Esophagus squamous epithelium (tissue), 5 donors: ENCODE data around the gene NHLH2. TPM values are rescaled to one million over a fixed set of nuclear protein-coding genes. Genes with fewer than 3 reads are reported as not detected.

Experiments used
- DNase-seq: peaks from one replicate; lab custom pipeline; 2025; lab: John Stamatoyannopoulos, UW
- H3K27ac ChIP-seq, 4 donors: fragments of 200-600 bp; sonication (generic); one replicate each; pipeline ENCODE4 v1.5.1; 2016 to 2019; ENCODE audit warnings: mild to moderate bottlenecking in 1 of 4
- H3K27me3 ChIP-seq, 4 donors: fragments of 200-600 bp; sonication (generic); 1 replicate in 3 of 4; 2 replicates in 1 of 4; pipeline versions ENCODE4 v1.5.1 to v1.6.0; 2017 to 2021; ENCODE audit warnings: antibody characterized with exemption in 1 of 4
- H3K36me3 ChIP-seq, 3 donors: fragments of 200-600 bp; sonication (generic); one replicate each; pipeline ENCODE4 v1.5.1; 2016 to 2019
- H3K4me1 ChIP-seq, 3 donors: fragments of 200-600 bp; sonication (generic); one replicate each; pipeline ENCODE4 v1.5.1; 2017 to 2019
- H3K4me3 ChIP-seq, 4 donors: fragments of 200-600 bp; sonication (generic); 1 replicate in 3 of 4; 2 replicates in 1 of 4; pipeline ENCODE4 v1.5.1; 2016 to 2019; ENCODE audit warnings: mild to moderate bottlenecking in 2 of 4, moderate library complexity in 1 of 4
- H3K9me3 ChIP-seq, 3 donors: fragments of 200-600 bp; sonication (generic); one replicate each; pipeline ENCODE4 v1.5.1; 2016 to 2019
- CTCF ChIP-seq, 6 experiments: fragments of 450-650 bp in 4 of 6; fragments of 200-600 bp in 2 of 6; sonication (generic) in 2 of 6; IDR thresholded peaks; one replicate each; pipeline ENCODE4 v1.5.1; 2016 to 2019; ENCODE audit warnings: antibody characterized with exemption in 6 of 6, mild to moderate bottlenecking in 4 of 6, moderate library complexity in 4 of 6
- POLR2A ChIP-seq, 4 donors: fragments of 450-650 bp; IDR thresholded peaks; one replicate each; pipeline ENCODE4 v1.6.1; 2017; ENCODE audit warnings: antibody characterized with exemption in 4 of 4, mild to moderate bottlenecking in 4 of 4, moderate library complexity in 3 of 4
- WGBS, 2 donors: methylation state at CpG; one replicate each; pipeline ENCODE4 v1.1.5; 2018; 5-methylcytosine and 5-hydroxymethylcytosine counted together
- intact Hi-C: fragments of 100-400 bp; cut with DNase I; formaldehyde crosslinking; loops from one replicate; pipeline ENCODE4 v1.15.0; 2022
- total RNA-seq, 4 donors: library from RNA; depleted of rRNA; stranded (reverse); fragments of >200 nt; gene quantifications; one replicate each; pipeline ENCODE4 v1.1.0, GENCODE V29; 2016
- donor health status: DM: yes; HTN: yes; CAD: no.

NHLH2 gene
- total RNA-seq, 4 donors from 2014 or later: 1.6 to 2.7 (median 2.5) TPM

GRCh38 chr1:115793162-115793561, 47.8 kb downstream of the NHLH2 start:
- Histone ChIP-seq H3K27me3 (peaks cover 0 to 26% (median 0%) of the 10 kb centered on the region in 4 donors), H3K27ac (peak overlapping the region in 1 of 4 donors; percentile 30), H3K4me3 (peak overlapping the region in 1 of 4 donors; percentile 6), H3K9me3 (no peaks in the 10 kb centered on the region), H3K4me1 (peaks cover 0 to 23% (median 8%) of the 10 kb centered on the region in 3 donors), H3K36me3 (no peaks in the 10 kb centered on the region)
- no peak for DNase-seq
- intact Hi-C loops: no loop called here
- no peak for TF ChIP-seq CTCF (IDR thresholded peaks at IDR 0.05)
- TF ChIP-seq POLR2A (IDR thresholded peaks at IDR 0.05): no peak
- 23 to 29% methylated on average over 8 to 9 of the region's 9 CpGs for WGBS, 2 donors

GRCh38 chr1:115791816-115792215, 49.1 kb downstream of the NHLH2 start:
- TF ChIP-seq POLR2A (IDR thresholded peaks at IDR 0.05): no peak
- no peak for TF ChIP-seq CTCF (IDR thresholded peaks at IDR 0.05)
- intact Hi-C loops: no loop called here
- 77 to 92% methylated on average over 3 of the region's 3 CpGs for WGBS, 2 donors

GRCh38 chr1:115790846-115791245, 50.1 kb downstream of the NHLH2 start:
- intact Hi-C loops: no loop called here
- Histone ChIP-seq H3K4me1 (peaks cover 0 to 23% (median 8%) of the 10 kb centered on the region in 3 donors), H3K9me3 (no peaks in the 10 kb centered on the region), H3K4me3 (no peak overlapping the region), H3K27ac (no peak overlapping the region), H3K27me3 (peaks cover 0 to 22% (median 0%) of the 10 kb centered on the region in 4 donors), H3K36me3 (no peaks in the 10 kb centered on the region)
- WGBS, 2 donors: 83 to 86% methylated on average over 6 of the region's 6 CpGs
- TF ChIP-seq POLR2A (IDR thresholded peaks at IDR 0.05): no peak
- no peak for TF ChIP-seq CTCF (IDR thresholded peaks at IDR 0.05)
- DNase-seq: no peak

More at GRCh38 chr1:115791816-115792215, 49.1 kb downstream of the NHLH2 start:
- Histone ChIP-seq H3K27me3 (peaks cover 0 to 26% (median 0%) of the 10 kb centered on the region in 4 donors), H3K9me3 (no peaks in the 10 kb centered on the region), H3K4me3 (no peak overlapping the region), H3K36me3 (no peaks in the 10 kb centered on the region), H3K27ac (no peak overlapping the region), H3K4me1 (peaks cover 0 to 23% (median 8%) of the 10 kb centered on the region in 3 donors)
- no peak for DNase-seq

- WGBS, 2 donors: 71 to 84% methylated on average over 3 of the region's 3 CpGs
- no peaks in the 10 kb centered on the region for H3K36me3 ChIP-seq
- TF ChIP-seq CTCF (IDR thresholded peaks at IDR 0.05) (no peak), POLR2A (IDR thresholded peaks at IDR 0.05) (no peak)
- H3K4me1 ChIP-seq: peaks cover 0 to 23% (median 8%) of the 10 kb centered on the region in 3 donors
- no peak for DNase-seq
- peaks cover 0 to 21% (median 0%) of the 10 kb centered on the region in 4 donors for H3K27me3 ChIP-seq
- no peak overlapping the region for H3K4me3 ChIP-seq
- intact Hi-C loops: no loop called here
- H3K27ac ChIP-seq: no peak overlapping the region
- H3K9me3 ChIP-seq: no peaks in the 10 kb centered on the region
Measured at GRCh38 chr1:115790356-115790755, 50.6 kb downstream of the NHLH2 start.

Other genes starting within 250 kb of the NHLH2 start
- 10 to 100 TPM; 14.3 to 20.4 (median 17.3) TPM for gene VANGL1, start 199.2 kb downstream of the NHLH2 start, total RNA-seq
- 10 to 100 TPM in 1 of 4 donors, 1 to 10 TPM in 2, under 1 TPM in 1; 0.53 to 21.4 (median 4.1) TPM for gene CASQ2, start 72.4 kb downstream of the NHLH2 start, total RNA-seq
- gene SLC22A15, start 135.4 kb upstream of the NHLH2 start, total RNA-seq: 10 to 100 TPM in 1 of 4 donors, 1 to 10 TPM in 3; 7.2 to 12.0 (median 9.4) TPM